A549 (cell line): Measurements from ENCODE around the gene LOXL4. TPM values are rescaled to one million over a fixed set of nuclear protein-coding genes. Genes with fewer than 3 reads are reported as not detected.

Source experiments
- ATAC-seq, 2 experiments: fragments of 200-7000 bp in 1 of 2; fragments of >200 bp in 1 of 2; cut with Nextera tagmentation in 1 of 2; cut with Tn5 transposase in 1 of 2; 3 replicates each; pipeline versions ENCODE4 v1.8.0 to v1.9.1; 2018 to 2020; ENCODE audit warnings: mild to moderate bottlenecking in 1 of 2, moderate library complexity in 1 of 2
- CTCF ChIA-PET: fragments of 300-600 bp; sonication (Branson Sonifier 250); formaldehyde crosslinking; extraction: SDS; loops from one replicate; lab custom pipeline; 2021; ENCODE audit warnings: antibody characterized with exemption, inconsistent platforms; lab: Yijun Ruan, JAX
- POLR2A ChIA-PET: fragments of 350-600 bp; formaldehyde crosslinking; extraction: SDS; loops from one replicate; lab custom pipeline; 2021; ENCODE audit warnings: antibody characterized with exemption, inconsistent platforms; lab: Yijun Ruan, JAX
- DNase-seq, 2 experiments: peaks; one replicate each; pipeline versions ENCODE4 v3.0.0 to v3.0.0-alpha.2; 2011 to 2016; ENCODE audit warnings: low read depth in 1 of 2, low spot score in 1 of 2
- FAIRE-seq: peaks from 2 replicates; lab custom pipeline; 2011; peaks lifted over from hg19 to GRCh38; lab: Jason Lieb, UNC
- H3K27ac ChIP-seq, 2 experiments: fragments of >200 bp; sonication (Bioruptor Twin); formaldehyde crosslinking; 3 replicates each; pipeline ENCODE4 v1.5.1; 2016 to 2017
- H3K4me1 ChIP-seq: fragments of >200 bp; sonication (Bioruptor Twin); formaldehyde crosslinking; 3 replicates; pipeline ENCODE4 v1.6.1; 2016
- H3K4me2 ChIP-seq: fragments of >200 bp; sonication (Bioruptor Twin); formaldehyde crosslinking; 3 replicates; pipeline ENCODE4 v1.6.1; 2016
- H3K4me3 ChIP-seq: fragments of >200 bp; sonication (Bioruptor Twin); formaldehyde crosslinking; 3 replicates; pipeline ENCODE4 v1.5.1; 2016
- H3K9me3 ChIP-seq: fragments of >200 bp; sonication (Bioruptor Twin); formaldehyde crosslinking; 3 replicates; pipeline ENCODE4 v1.6.1; 2016
- CHD2 ChIP-seq: fragments of 150-350 bp; IDR thresholded peaks from 2 replicates; pipeline ENCODE4 v1.6.1; 2014; ENCODE audit warnings: low read length; ENCODE audit not compliant: partially characterized antibody
- E2F6 ChIP-seq: IDR thresholded peaks from 2 replicates; pipeline ENCODE4 v1.6.1; 2012; ENCODE audit warnings: low read depth, borderline replicate concordance
- ELK1 ChIP-seq: fragments of 150-350 bp; IDR thresholded peaks from 2 replicates; pipeline ENCODE4 v1.6.1; 2014; ENCODE audit warnings: low read depth, mild to moderate bottlenecking, low read length
- FOXS1 ChIP-seq: fragments of 250-450 bp; sonication (Bioruptor Pico); IDR thresholded peaks from 2 replicates; pipeline ENCODE4 v1.5.0; 2020; ENCODE audit warnings: mild to moderate bottlenecking, moderate library complexity
- HES2 ChIP-seq: fragments of >200 bp; sonication (Bioruptor Twin); formaldehyde crosslinking; IDR thresholded peaks from 2 replicates; pipeline ENCODE4 v1.6.1; 2016
- HOXB5 ChIP-seq: fragments of 250-450 bp; sonication (Bioruptor Pico); IDR thresholded peaks from 2 replicates; pipeline ENCODE4 v1.5.0; 2020; ENCODE audit warnings: mild to moderate bottlenecking, moderate library complexity
- JUN ChIP-seq, 2 experiments: fragments of >200 bp; sonication (Bioruptor Twin); formaldehyde crosslinking; IDR thresholded peaks; 2 replicates in 1 of 2; 3 replicates in 1 of 2; pipeline ENCODE4 v1.6.1; 2016 to 2017
- MAFK ChIP-seq: fragments of 450-650 bp; IDR thresholded peaks from 2 replicates; pipeline ENCODE4 v1.6.1; 2014; ENCODE audit not compliant: partially characterized antibody
- MAZ ChIP-seq: fragments of 150-350 bp; IDR thresholded peaks from 2 replicates; pipeline ENCODE4 v1.6.1; 2014; ENCODE audit warnings: antibody characterized with exemption, low read depth, low read length, borderline replicate concordance
- NPAS2 ChIP-seq: fragments of 250-450 bp; sonication (Bioruptor Pico); IDR thresholded peaks from 2 replicates; pipeline ENCODE4 v1.8.0; 2022; ENCODE audit warnings: mild to moderate bottlenecking, moderate library complexity, borderline replicate concordance
- PBX3 ChIP-seq: IDR thresholded peaks from 2 replicates; pipeline ENCODE4 v1.6.1; 2012
- PHF8 ChIP-seq: fragments of 200-600 bp; sonication (generic); IDR thresholded peaks from 2 replicates; pipeline ENCODE4 v1.6.1; 2016; ENCODE audit warnings: low read depth, mild to moderate bottlenecking, antibody characterized with exemption, moderate library complexity, borderline replicate concordance
- RAD21 ChIP-seq, 2 experiments: fragments of >200 bp in 1 of 2; sonication (Bioruptor Twin) in 1 of 2; formaldehyde crosslinking in 1 of 2; IDR thresholded peaks in 1 of 2; conservative IDR thresholded peaks in 1 of 2; 2 replicates in 1 of 2; 3 replicates in 1 of 2; pipeline ENCODE4 v1.6.1; 2012 to 2018; ENCODE audit warnings: inconsistent platforms in 1 of 2
- RARB ChIP-seq: fragments of 250-450 bp; sonication (Bioruptor Pico); IDR thresholded peaks from 2 replicates; pipeline ENCODE4 v1.8.0; 2021; ENCODE audit warnings: mild to moderate bottlenecking, moderate library complexity
- REST ChIP-seq: fragments of 200-600 bp; sonication (generic); IDR thresholded peaks from 2 replicates; pipeline ENCODE4 v1.6.1; 2016; ENCODE audit warnings: antibody characterized with exemption, mild to moderate bottlenecking, moderate library complexity
- RNF2 ChIP-seq: fragments of 200-600 bp; sonication (generic); IDR thresholded peaks from 2 replicates; pipeline ENCODE4 v1.6.1; 2016; ENCODE audit warnings: low read depth, mild to moderate bottlenecking, antibody characterized with exemption, moderate library complexity, borderline replicate concordance
- SREBF2 ChIP-seq: fragments of 450-650 bp; IDR thresholded peaks from 2 replicates; pipeline ENCODE4 v1.6.1; 2014; ENCODE audit warnings: mild to moderate bottlenecking, moderate library complexity
- TP53 ChIP-seq: fragments of 250-450 bp; sonication (Bioruptor Pico); IDR thresholded peaks from 2 replicates; pipeline ENCODE4 v1.5.0; 2021; ENCODE audit warnings: mild to moderate bottlenecking, moderate library complexity
- USF2 ChIP-seq: fragments of 450-650 bp; IDR thresholded peaks from 2 replicates; pipeline ENCODE4 v1.6.1; 2014; ENCODE audit warnings: antibody characterized with exemption
- ZNF302 ChIP-seq: fragments of 250-450 bp; sonication (Bioruptor Pico); IDR thresholded peaks from 2 replicates; pipeline ENCODE4 v1.9.0; 2021; ENCODE audit warnings: inconsistent platforms, mild to moderate bottlenecking, moderate library complexity
- WGBS: methylation state at CpG from one replicate; pipeline ENCODE4 v1.1.6; 2017; ENCODE audit errors: missing lambda C conversion rate; 5-methylcytosine and 5-hydroxymethylcytosine counted together
- polyA plus RNA-seq, 4 experiments: library from polyadenylated mRNA; depleted of rRNA in 3 of 4; stranded (reverse); fragments of >200 nt; fragmentation: RNase III in 1 of 4; extraction: RNeasy Plus Mini Kit Qiagen cat#74134 plus additional on column Dnase treatment in 1 of 4; gene quantifications; 2 replicates in 3 of 4; 3 replicates in 1 of 4; pipeline ENCODE4 v1.2.3, GENCODE V29; 2011 to 2017

Gene LOXL4
- polyA plus RNA-seq, 2 of the 4 experiments (the other 2 are of a cell fraction) = 1.6 to 2.1 TPM

GRCh38 chr10:98255146-98255877 lies 12.7 kb downstream of the LOXL4 start:
- no peaks in the 10 kb centered on the region for H3K9me3 ChIP-seq
- H3K4me3 ChIP-seq = no peak overlapping the region
- DNase-seq (no peak), FAIRE-seq (no peak)
- no peak for TF ChIP-seq REST
- TF ChIP-seq NPAS2 (CRISPR knock-in tag) = no peak
- TF ChIP-seq JUN (IDR thresholded peaks at IDR 0.05) = no peak
- no peak for TF ChIP-seq E2F6
- TF ChIP-seq USF2 = no peak
- TF ChIP-seq SREBF2 = no peak
- TF ChIP-seq TP53 = no peak
- no peak for TF ChIP-seq PHF8
- TF ChIP-seq HES2 = no peak
- TF ChIP-seq RNF2 = no peak
- TF ChIP-seq RAD21 (conservative IDR thresholded peaks at IDR 0.05 in 1 of 2, IDR thresholded peaks at IDR 0.05 in 1 of 2) = no peak
- TF ChIP-seq ELK1 = no peak
- TF ChIP-seq, all 56 proteins: peak for 0
- ChIA-PET POLR2A (no interaction called here), CTCF (interaction anchor here (1.0 to 5.0 kb wide), 3 partner anchors 8 to 55 kb away, joined by 8 to 16 read pairs (median 9); no protein-coding TSS in a partner anchor)
- H3K27ac ChIP-seq = no peak overlapping the region
- no peak for ATAC-seq
- no peak overlapping the region for H3K4me2 ChIP-seq
- H3K4me1 ChIP-seq = peaks cover 4% of the 10 kb centered on the region; the same call in 2 of the 3 replicates
- 98% methylated on average over 5 of the region's 17 CpGs for WGBS

- ChIA-PET POLR2A (no interaction called here), CTCF (interaction anchor here (1.2 to 5.0 kb wide), 5 partner anchors 9 to 84 kb away, joined by 3 to 22 read pairs (median 8); no protein-coding TSS in a partner anchor)
- H3K9me3 ChIP-seq = no peaks in the 10 kb centered on the region
- no peaks in the 10 kb centered on the region for H3K4me1 ChIP-seq
- WGBS = 86% methylated on average over 10 of the region's 10 CpGs
- FAIRE-seq (no peak), ATAC-seq (no peak), DNase-seq (no peak)
- no peak overlapping the region for H3K4me3 ChIP-seq
- TF ChIP-seq RARB (no peak), USF2 (no peak), ZNF302 (CRISPR knock-in tag) (no peak), MAFK (no peak), PBX3 (no peak), FOXS1 (CRISPR knock-in tag) (no peak), MAZ (no peak), HOXB5 (CRISPR knock-in tag) (no peak), PHF8 (no peak), CHD2 (no peak)
- no peak overlapping the region for H3K4me2 ChIP-seq
- H3K27ac ChIP-seq = no peak overlapping the region
Observed at GRCh38 chr10:98254234-98254974, 13.6 kb downstream of the LOXL4 start.
